ENCODE measurements around the gene MTCL3.
"Not testable (repeated sequence)": the region's sequence is repeated elsewhere in the genome, so short reads cannot be mapped to it uniquely, and the experiment has no call there.

The MTCL3 gene

GRCh38 chr6:127466416-127466815 is 52.7 kb downstream of the MTCL3 start:
- DNase-seq (ENCODE audit: low read depth): no peak

DNA sequence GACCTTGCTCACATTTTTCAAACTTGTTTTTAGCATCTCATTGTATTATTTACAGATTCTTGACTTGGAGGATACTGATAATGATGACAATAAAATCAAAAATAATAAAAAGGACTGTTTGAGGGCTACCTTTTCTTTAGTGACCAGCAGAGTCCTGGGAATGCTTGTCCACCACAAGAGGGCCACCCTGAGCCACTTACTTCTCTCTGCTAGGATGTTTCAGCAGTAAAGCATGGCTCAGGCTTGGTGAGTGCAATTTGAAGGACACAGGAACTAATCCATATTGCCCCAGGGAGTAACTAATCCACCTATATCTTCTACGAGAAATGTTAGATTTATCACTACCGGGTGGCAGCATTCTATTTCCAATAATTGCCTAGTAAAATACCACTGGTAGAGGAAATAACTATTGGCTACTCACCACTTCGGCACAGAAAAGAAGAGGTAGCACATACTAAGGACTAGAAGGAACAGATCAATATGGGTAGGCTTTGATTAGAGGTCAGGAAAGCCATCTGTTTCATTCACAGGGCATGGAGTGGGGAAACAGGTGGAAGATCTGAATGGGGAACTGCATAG is 54.2 kb downstream of the MTCL3 start:
- DNase-seq (ENCODE audit: low read depth): peak; percentile 42

GRCh38 chr6:127464161-127464880 is 54.8 kb downstream of the MTCL3 start:
- no peak for DNase-seq (ENCODE audit: low read depth)

GRCh38 chr6:127463056-127463455 is 56.1 kb downstream of the MTCL3 start:
- no peak for DNase-seq (ENCODE audit: low read depth)

DNA sequence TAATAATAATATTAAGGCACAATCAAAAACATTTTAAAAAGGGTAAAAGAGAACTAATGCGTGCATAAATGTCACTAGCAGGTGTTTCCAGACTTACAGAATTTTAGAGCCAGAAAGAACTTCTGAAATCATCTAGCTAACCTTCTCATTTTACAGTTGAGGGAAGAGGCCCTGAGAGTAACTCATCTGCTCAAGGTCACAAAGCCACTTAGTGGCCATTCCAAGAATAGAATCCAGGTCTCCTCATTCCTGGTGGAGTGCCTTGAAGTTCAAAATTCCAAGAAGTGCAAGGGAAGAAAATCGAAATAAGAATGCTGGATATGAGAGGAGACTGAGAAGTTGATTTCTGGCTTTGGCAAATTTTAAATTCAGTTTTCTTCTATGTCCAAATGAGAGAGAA is 56.8 kb downstream of the MTCL3 start:
- no peak for DNase-seq (ENCODE audit: low read depth)

GRCh38 chr6:127460465-127460864 is 58.7 kb downstream of the MTCL3 start:
- DNase-seq (ENCODE audit: low read depth): no peak

- DNase-seq (ENCODE audit: low read depth): no peak
Measured at GRCh38 chr6:127459231-127459641, 59.9 kb downstream of the MTCL3 start, which contains the start of gene KIAA0408. TSS of gene KIAA0408 (minus strand) at chr6:127459389. CDS start at chr6:127453981, 5,408 bp downstream.

DNA sequence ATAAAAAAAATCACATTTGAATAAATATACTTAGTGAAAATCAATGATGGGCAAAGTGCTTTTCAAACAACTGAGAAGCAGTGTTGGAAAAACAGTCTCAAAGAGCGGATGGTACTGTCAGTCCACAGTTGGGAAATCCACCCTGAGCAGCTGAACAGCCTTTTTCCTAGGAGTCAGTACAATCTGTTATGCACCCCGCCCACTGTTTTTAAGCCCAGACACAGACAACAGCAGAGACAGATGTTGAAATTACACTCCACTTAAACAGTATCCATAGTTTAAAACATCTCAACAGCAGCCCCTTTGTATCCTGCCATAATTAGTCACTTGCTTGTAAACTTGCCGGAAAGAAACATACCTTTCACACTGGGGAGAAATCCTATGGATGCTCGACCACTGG is 60.3 kb downstream of the MTCL3 start:
- no peak for DNase-seq (ENCODE audit: low read depth)

GRCh38 chr6:127458222-127458621 is 60.9 kb downstream of the MTCL3 start:
- no peak for DNase-seq (ENCODE audit: low read depth)

- DNase-seq (ENCODE audit: low read depth): no peak
Measured at GRCh38 chr6:127457456-127458064, 61.6 kb downstream of the MTCL3 start.

GRCh38 chr6:127456465-127456864 is 62.7 kb downstream of the MTCL3 start:
- DNase-seq (ENCODE audit: low read depth): no peak

DNA sequence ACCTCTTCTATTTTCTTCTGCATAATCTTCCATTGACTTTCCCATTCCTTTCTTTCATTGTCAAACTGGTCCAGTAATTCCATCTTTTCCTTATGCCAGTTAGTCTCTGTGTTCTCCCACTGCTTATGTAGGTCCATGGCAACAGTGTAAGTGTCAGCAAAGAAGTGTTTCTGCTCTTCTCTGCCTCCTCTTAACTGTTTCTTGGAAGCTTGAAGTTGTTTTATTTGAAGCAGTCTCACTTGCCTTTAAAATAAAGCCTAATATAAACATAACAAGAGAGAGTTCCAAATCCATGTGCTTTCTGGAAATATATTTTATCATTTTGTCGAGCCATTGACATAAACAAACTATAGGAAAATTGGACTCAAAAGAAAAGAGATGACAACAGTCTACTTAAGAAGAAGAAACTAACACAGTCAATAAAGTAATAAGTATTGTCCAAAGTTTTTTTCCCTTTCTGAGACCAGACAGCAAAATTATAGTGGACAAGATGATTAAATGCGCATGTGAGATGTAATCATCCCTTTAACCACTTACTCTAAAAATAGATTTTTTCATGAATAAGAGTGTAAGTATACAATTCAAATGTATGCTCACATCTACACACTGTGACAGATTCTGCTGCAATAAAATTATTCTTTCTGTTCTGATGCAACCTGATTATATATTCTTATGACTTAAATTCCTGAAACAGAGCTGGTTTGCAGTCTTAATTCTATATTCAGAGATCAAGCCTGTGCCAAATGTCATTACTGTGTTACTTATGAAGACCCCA is 65.1 kb downstream of the MTCL3 start:
- DNase-seq (ENCODE audit: low read depth): no peak

GRCh38 chr6:127452803-127453202 is 66.3 kb downstream of the MTCL3 start:
- DNase-seq (ENCODE audit: low read depth): no peak

- no peak for DNase-seq (ENCODE audit: low read depth)
Measured at GRCh38 chr6:127451388-127451787, 67.7 kb downstream of the MTCL3 start.

GRCh38 chr6:127447780-127448179 is 71.4 kb downstream of the MTCL3 start:
- no peak for DNase-seq (ENCODE audit: low read depth)

GRCh38 chr6:127446356-127446755 is 72.8 kb downstream of the MTCL3 start:
- no peak for DNase-seq (ENCODE audit: low read depth)

DNA sequence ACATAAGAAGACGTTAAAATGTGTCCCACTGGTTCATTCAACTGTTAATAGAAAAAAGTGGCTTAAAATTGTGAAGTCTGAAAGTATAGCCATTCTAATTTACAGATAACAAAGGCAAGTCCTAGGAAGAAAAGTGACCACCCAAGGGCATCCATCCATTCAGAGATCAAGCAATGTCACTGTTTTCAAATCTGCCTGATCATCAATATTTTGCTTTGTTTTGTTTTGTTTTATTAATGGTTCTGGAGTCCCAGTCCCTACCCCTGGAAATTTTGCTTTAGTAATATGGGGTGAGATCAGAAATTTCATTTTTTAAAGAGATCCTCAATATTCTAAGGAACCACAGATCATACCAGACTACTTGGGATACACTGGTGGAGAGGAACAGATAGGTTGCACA is 77.3 kb downstream of the MTCL3 start:
- no peak for DNase-seq (ENCODE audit: low read depth)

DNA sequence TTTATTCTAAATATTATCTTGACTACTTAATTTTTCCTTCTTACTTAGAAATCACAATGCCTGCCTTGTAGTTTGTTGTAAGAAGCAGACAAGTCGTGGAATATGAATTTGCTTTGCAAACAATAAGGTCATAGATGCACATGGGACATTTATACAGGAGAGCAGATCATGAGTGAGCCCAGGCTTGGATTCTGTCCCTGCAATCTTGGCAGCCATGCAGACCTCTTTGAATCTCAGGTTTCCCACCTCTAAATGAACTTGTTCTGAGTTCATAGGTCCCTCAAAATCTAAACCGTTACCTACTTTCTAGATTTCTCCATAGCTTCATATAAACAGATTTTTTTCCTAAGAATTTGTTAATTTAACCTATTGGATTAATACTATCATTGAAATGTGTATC is 79.4 kb downstream of the MTCL3 start:
- no peak for DNase-seq (ENCODE audit: low read depth)

DNA sequence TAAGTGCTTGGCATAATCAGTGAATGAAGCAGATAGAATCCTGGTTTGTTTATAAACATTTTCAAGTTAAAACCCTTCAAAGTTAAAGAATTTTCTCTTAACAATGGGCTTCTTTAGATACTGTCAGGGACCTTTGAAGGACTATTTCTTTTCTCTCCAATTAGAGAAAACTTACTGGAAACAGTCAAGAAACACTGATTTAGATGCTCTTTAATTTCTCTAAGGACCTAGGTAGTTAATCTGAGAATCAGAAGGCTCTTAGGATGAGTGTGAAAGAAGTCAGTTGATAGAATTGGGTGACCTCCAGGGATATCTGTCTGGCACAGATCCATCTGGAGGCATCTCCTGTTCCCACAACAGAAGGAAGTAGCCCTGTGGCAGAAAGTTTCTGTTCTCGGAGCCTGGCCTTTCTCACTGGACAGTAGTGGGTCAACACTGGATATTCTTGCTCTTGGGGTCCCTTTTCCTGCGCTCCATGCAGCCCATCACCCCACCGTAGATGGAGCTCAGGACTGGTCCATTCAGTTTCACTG is 82.5 kb downstream of the MTCL3 start:
- DNase-seq (ENCODE audit: low read depth): no peak

DNA sequence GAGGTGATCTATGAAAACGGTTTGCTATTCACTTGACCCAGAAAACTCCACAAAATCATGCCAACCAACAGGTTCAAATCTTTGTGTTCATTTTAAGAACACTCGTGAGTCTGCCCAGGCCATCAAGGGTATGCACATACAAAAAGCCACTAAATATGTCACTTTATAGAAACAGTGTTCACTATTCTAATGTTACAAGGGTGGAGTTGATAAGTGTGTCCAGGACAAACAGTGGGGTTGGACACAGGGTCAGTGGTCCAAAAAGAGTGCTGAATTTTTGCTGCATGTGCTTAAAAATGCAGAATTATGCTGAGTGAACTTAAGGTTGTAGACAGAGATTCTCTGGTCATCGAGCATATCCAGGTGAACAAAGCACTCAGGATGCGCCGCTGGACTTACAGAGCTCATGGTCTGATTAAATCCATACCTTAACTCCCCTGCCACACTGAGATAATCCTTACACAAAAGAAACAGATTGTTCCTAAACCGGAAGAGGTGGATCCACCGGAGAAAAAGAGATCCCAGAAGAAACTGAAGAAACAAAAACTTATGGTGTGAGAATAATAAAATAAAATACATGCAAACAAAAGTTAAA is 83.4 kb downstream of the MTCL3 start:
- DNase-seq (ENCODE audit: low read depth): no peak

- DNase-seq (ENCODE audit: low read depth): no peak
Measured at GRCh38 chr6:127434651-127435050, 84.5 kb downstream of the MTCL3 start.

GRCh38 chr6:127428562-127428961 is 90.6 kb downstream of the MTCL3 start:
- DNase-seq (ENCODE audit: low read depth): not testable (repeated sequence)
